ENCODE data around the gene LPP. TPM values are rescaled to one million over a fixed set of nuclear protein-coding genes. Genes with fewer than 3 reads are reported as not detected.

The LPP gene
- total RNA-seq, 1 donor from 2014 or later: 97.4 TPM

- Histone ChIP-seq H3K27me3 (ENCODE audit: low read depth) (no peaks in the 10 kb centered on the region), H3K4me3 (no peak overlapping the region), H3K27ac (replicated peaks) (no peak overlapping the region), H3K9me3 (replicated peaks) (no peaks in the 10 kb centered on the region), H3K36me3 (no peaks in the 10 kb centered on the region), H3K4me1 (peaks cover 24% of the 10 kb centered on the region)
- DNase-seq: no peak
- no peak for TF ChIP-seq CTCF (IDR thresholded peaks at IDR 0.05; ENCODE audit: borderline replicate concordance)
- intact Hi-C loops (cut with micrococcal nuclease): no loop called here
These were observed 385.1 kb downstream of the LPP start for GRCh38 chr3:188539037-188539436.

- no peak for DNase-seq
- no peaks in the 10 kb centered on the region for H3K36me3 ChIP-seq
- peaks cover 21% of the 10 kb centered on the region for H3K4me1 ChIP-seq
- H3K4me3 ChIP-seq: no peak overlapping the region
- no peak overlapping the region for H3K27ac ChIP-seq (replicated peaks)
- no peaks in the 10 kb centered on the region for H3K27me3 ChIP-seq (ENCODE audit: low read depth)
- no peaks in the 10 kb centered on the region for H3K9me3 ChIP-seq (replicated peaks)
- TF ChIP-seq CTCF (IDR thresholded peaks at IDR 0.05; ENCODE audit: borderline replicate concordance): no peak
- intact Hi-C loops (cut with micrococcal nuclease): no loop called here
These were observed 385.8 kb downstream of the LPP start for GRCh38 chr3:188539631-188540194.

- no peak for DNase-seq
- peaks cover 28% of the 10 kb centered on the region for H3K4me1 ChIP-seq
- H3K9me3 ChIP-seq (replicated peaks): no peaks in the 10 kb centered on the region
- H3K27ac ChIP-seq (replicated peaks): no peak overlapping the region
- intact Hi-C loops (cut with micrococcal nuclease): no loop called here
- no peak for TF ChIP-seq CTCF (IDR thresholded peaks at IDR 0.05; ENCODE audit: borderline replicate concordance)
- H3K36me3 ChIP-seq: no peaks in the 10 kb centered on the region
- H3K27me3 ChIP-seq (ENCODE audit: low read depth): no peaks in the 10 kb centered on the region
- no peak overlapping the region for H3K4me3 ChIP-seq
These were observed 388.2 kb downstream of the LPP start for GRCh38 chr3:188542196-188542595.

- TF ChIP-seq CTCF (IDR thresholded peaks at IDR 0.05; ENCODE audit: borderline replicate concordance): no peak
- no peaks in the 10 kb centered on the region for H3K27me3 ChIP-seq (ENCODE audit: low read depth)
- H3K4me1 ChIP-seq: peaks cover 31% of the 10 kb centered on the region
- H3K9me3 ChIP-seq (replicated peaks): no peaks in the 10 kb centered on the region
- H3K36me3 ChIP-seq: no peaks in the 10 kb centered on the region
- no peak overlapping the region for H3K27ac ChIP-seq (replicated peaks)
- no peak for DNase-seq
- intact Hi-C loops (cut with micrococcal nuclease): no loop called here
- H3K4me3 ChIP-seq: no peak overlapping the region
These were observed 390.1 kb downstream of the LPP start for GRCh38 chr3:188544012-188544411.

- H3K27ac ChIP-seq (replicated peaks): no peak overlapping the region
- no peak for DNase-seq
- intact Hi-C loops (cut with micrococcal nuclease): no loop called here
- H3K9me3 ChIP-seq (replicated peaks): no peaks in the 10 kb centered on the region
- TF ChIP-seq CTCF (IDR thresholded peaks at IDR 0.05; ENCODE audit: borderline replicate concordance): no peak
- peaks cover 22% of the 10 kb centered on the region for H3K4me1 ChIP-seq
- H3K36me3 ChIP-seq: no peaks in the 10 kb centered on the region
- no peaks in the 10 kb centered on the region for H3K27me3 ChIP-seq (ENCODE audit: low read depth)
- H3K4me3 ChIP-seq: no peak overlapping the region
These were observed 393.1 kb downstream of the LPP start for GRCh38 chr3:188546835-188547670.
